Spleen (tissue), 11 donors: ENCODE measurements around the gene FAM151A. TPM values are rescaled to one million over a fixed set of nuclear protein-coding genes. Genes with fewer than 3 reads are reported as not detected.

ENCODE experiments used
- DNase-seq: peaks from one replicate; pipeline ENCODE4 v3.0.0-alpha.2; 2020
- H3K27ac ChIP-seq, 8 donors: fragments of 200-600 bp; sonication (generic) in 7 of 8; 1 replicate in 4 of 8; 2 replicates in 4 of 8; pipeline versions ENCODE4 v1.5.0 to v1.8.0; 2016 to 2021; ENCODE audit warnings: inconsistent platforms in 4 of 8, mild to moderate bottlenecking in 4 of 8, moderate library complexity in 1 of 8
- H3K27me3 ChIP-seq, 7 donors: fragments of 200-600 bp; sonication (generic) in 6 of 7; replicated peaks in 1 of 7; 1 replicate in 4 of 7; 2 replicates in 3 of 7; pipeline versions ENCODE4 v1.5.0 to v1.8.0; 2016 to 2021; ENCODE audit warnings: inconsistent platforms in 3 of 7, mild to moderate bottlenecking in 1 of 7
- H3K36me3 ChIP-seq, 6 donors: fragments of 200-600 bp; sonication (generic) in 5 of 6; 1 replicate in 4 of 6; 2 replicates in 2 of 6; pipeline versions ENCODE4 v1.5.0 to v1.8.0; 2016 to 2021; ENCODE audit warnings: inconsistent platforms in 2 of 6
- H3K4me1 ChIP-seq, 6 donors: fragments of 200-600 bp; sonication (generic) in 5 of 6; 1 replicate in 3 of 6; 2 replicates in 3 of 6; pipeline versions ENCODE4 v1.5.0 to v1.8.0; 2016 to 2021; ENCODE audit warnings: inconsistent platforms in 3 of 6
- H3K4me3 ChIP-seq, 8 donors: fragments of 200-600 bp; sonication (generic) in 7 of 8; 1 replicate in 4 of 8; 2 replicates in 4 of 8; pipeline versions ENCODE4 v1.5.0 to v1.8.0; 2016 to 2021; ENCODE audit warnings: inconsistent platforms in 4 of 8, mild to moderate bottlenecking in 4 of 8, moderate library complexity in 2 of 8
- H3K9me3 ChIP-seq, 8 donors: fragments of 200-600 bp; sonication (generic) in 7 of 8; 1 replicate in 4 of 8; 2 replicates in 4 of 8; pipeline versions ENCODE4 v1.5.0 to v1.8.0; 2016 to 2021; ENCODE audit warnings: inconsistent platforms in 4 of 8
- CTCF ChIP-seq, 11 experiments: fragments of 200-600 bp in 7 of 11; fragments of 450-650 bp in 4 of 11; sonication (generic) in 4 of 11; IDR thresholded peaks in 8 of 11; conservative IDR thresholded peaks in 3 of 11; 1 replicate in 7 of 11; 2 replicates in 4 of 11; pipeline versions ENCODE4 v1.4.0 to v1.8.0; 2016 to 2021; ENCODE audit warnings: antibody characterized with exemption in 11 of 11, inconsistent platforms in 4 of 11, mild to moderate bottlenecking in 1 of 11
- POLR2A ChIP-seq, 3 donors: fragments of 450-650 bp; IDR thresholded peaks; one replicate each; pipeline ENCODE4 v1.5.1; 2017; ENCODE audit warnings: antibody characterized with exemption in 3 of 3, mild to moderate bottlenecking in 1 of 3
- POLR2AphosphoS5 ChIP-seq, 3 donors: sonication (generic); formaldehyde crosslinking; IDR thresholded peaks; one replicate each; pipeline ENCODE4 v1.5.1; 2017; ENCODE audit warnings: antibody characterized with exemption in 3 of 3
- WGBS, 5 donors: extraction: QIAGEN DNeasy Blood & Tissue Kit in 3 of 5; methylation state at CpG; one replicate each; pipeline versions ENCODE4 v1.1.5 to v1.1.7; 2013 to 2018; 5-methylcytosine and 5-hydroxymethylcytosine counted together
- intact Hi-C: fragments of 100-400 bp; cut with DNase I; formaldehyde crosslinking; loops from one replicate; pipeline ENCODE4 v1.15.0; 2023; ENCODE audit warnings: low total_unique reads
- polyA plus RNA-seq, 3 donors: library from polyadenylated mRNA; stranded (reverse); fragments of 200-250 nt; gene quantifications; one replicate each; pipeline ENCODE4 v1.2.1, GENCODE V29; 2013
- total RNA-seq, 7 donors: library from RNA; depleted of rRNA in 3 of 7; stranded (reverse); fragments of >200 nt in 3 of 7; fragmentation: NEBNext Ultra II Directional in 4 of 7; extraction: Animal tissue kit (Norgen Biotek cat#: 25700) in 4 of 7; gene quantifications; one replicate each; pipeline versions ENCODE4 v1.1.0 to v1.2.1, GENCODE V29; 2016 to 2021
- donor health status: healthy with polysubstance abuse.
- donor health status: DM: no; HTN: no; CAD: no; lungs with moderate emphysema.
- donor health status: DM: no; HTN: no; CAD: no.
- donor health status: Bipolar disorder and iron deficiency.
- donor health status: healthy.
- donor health status: DM: no; HTN: no; CAD: no.
- donor health status: DM: yes; HTN: yes; CAD: no.

The FAM151A gene
- total and polyA plus RNA-seq, 10 donors, result 0.70 to 4.2 (median 0.97) TPM; not detected in 1

- no peaks in the 10 kb centered on the region for H3K4me1 ChIP-seq
- WGBS, 5 donors, result 84 to 93% (median 87%) methylated on average over 8 to 10 of the region's 10 CpGs
- H3K27ac ChIP-seq, result no peak overlapping the region
- peaks cover 0 to 11% (median 0%) of the 10 kb centered on the region in 6 donors for H3K36me3 ChIP-seq
- H3K27me3 ChIP-seq, result no peaks in the 10 kb centered on the region
- H3K4me3 ChIP-seq, result no peak overlapping the region
- TF ChIP-seq POLR2A (IDR thresholded peaks at IDR 0.05) (no peak), CTCF (IDR thresholded peaks at IDR 0.05 in 8 of 11, conservative IDR thresholded peaks at IDR 0.05 in 3 of 11) (no peak), POLR2AphosphoS5 (IDR thresholded peaks at IDR 0.05) (no peak)
- no peaks in the 10 kb centered on the region for H3K9me3 ChIP-seq
- DNase-seq, result peak; percentile 52
- intact Hi-C loops, result no loop called here
Observed at GRCh38 chr1:54593571-54594160, 29.7 kb downstream of the FAM151A start.

GRCh38 chr1:54591127-54591756 is 32.1 kb downstream of the FAM151A start:
- no peaks in the 10 kb centered on the region for H3K9me3 ChIP-seq
- intact Hi-C loops, result no loop called here
- H3K27ac ChIP-seq, result no peak overlapping the region
- H3K4me3 ChIP-seq, result no peak overlapping the region
- no peaks in the 10 kb centered on the region for H3K4me1 ChIP-seq
- DNase-seq, result no peak
- no peak for TF ChIP-seq POLR2A (IDR thresholded peaks at IDR 0.05)
- TF ChIP-seq CTCF (IDR thresholded peaks at IDR 0.05 in 8 of 11, conservative IDR thresholded peaks at IDR 0.05 in 3 of 11), result no peak
- no peak for TF ChIP-seq POLR2AphosphoS5 (IDR thresholded peaks at IDR 0.05)
- peaks cover 0 to 7% (median 0%) of the 10 kb centered on the region in 6 donors for H3K36me3 ChIP-seq
- no peaks in the 10 kb centered on the region for H3K27me3 ChIP-seq
- 74 to 90% (median 81%) methylated on average over 5 of the region's 5 CpGs for whole genome bisulfite sequencing, 5 donors

- DNase-seq, result no peak
- WGBS, 5 donors, result 11 to 45% (median 25%) methylated on average over 2 of the region's 2 CpGs
- no peak overlapping the region for H3K4me3 ChIP-seq
- no peaks in the 10 kb centered on the region for H3K36me3 ChIP-seq
- H3K4me1 ChIP-seq, result no peaks in the 10 kb centered on the region
- H3K9me3 ChIP-seq, result no peaks in the 10 kb centered on the region
- H3K27me3 ChIP-seq, result no peaks in the 10 kb centered on the region
- TF ChIP-seq POLR2AphosphoS5 (IDR thresholded peaks at IDR 0.05) (no peak), POLR2A (IDR thresholded peaks at IDR 0.05) (no peak), CTCF (IDR thresholded peaks at IDR 0.05 in 8 of 11, conservative IDR thresholded peaks at IDR 0.05 in 3 of 11) (no peak)
- intact Hi-C loops, result no loop called here
- H3K27ac ChIP-seq, result no peak overlapping the region
Observed at GRCh38 chr1:54588377-54588776, 34.9 kb downstream of the FAM151A start.

- DNase-seq, result peak; percentile 47
- Histone ChIP-seq H3K27me3 (no peaks in the 10 kb centered on the region), H3K36me3 (no peaks in the 10 kb centered on the region), H3K4me3 (no peak overlapping the region), H3K27ac (no peak overlapping the region), H3K9me3 (no peaks in the 10 kb centered on the region), H3K4me1 (no peaks in the 10 kb centered on the region)
- WGBS, 5 donors, result 84 to 95% (median 89%) methylated on average over 12 to 15 of the region's 15 CpGs
- intact Hi-C loops, result no loop called here
- TF ChIP-seq POLR2A (IDR thresholded peaks at IDR 0.05), result no peak
Observed at GRCh38 chr1:54585181-54586066, 37.9 kb downstream of the FAM151A start.
